HCT116 (cell line): Measurements from ENCODE around the gene CKAP4. TPM values are rescaled to one million over a fixed set of nuclear protein-coding genes. Genes with fewer than 3 reads are reported as not detected.

Experiments used
- ATAC-seq: fragments of 200-7000 bp; cut with Tn5 transposase; 2 replicates; pipeline ENCODE4 v1.9.1; 2020; ENCODE audit warnings: mild to moderate bottlenecking, moderate library complexity
- BruUV-seq: library from RNA; stranded (reverse); fragments of 400-500 nt; replicated peaks from 2 replicates; lab custom pipeline; 2021; lab: Mats Ljungman, UMichigan
- CTCF ChIA-PET: fragments of 300-600 bp; sonication (Branson Sonifier 250); formaldehyde crosslinking; loops from one replicate; lab custom pipeline; 2021; ENCODE audit warnings: antibody characterized with exemption; lab: Charles Lee
- POLR2A ChIA-PET: fragments of 300-600, 350-600 bp; sonication (Branson Sonifier 250); formaldehyde crosslinking; loops from one replicate; lab custom pipeline; 2021; ENCODE audit warnings: antibody characterized with exemption; lab: Charles Lee
- RAD21 ChIA-PET, 2 experiments: fragments of 300-600 bp; sonication (Branson Sonifier 250); formaldehyde crosslinking; loops; one replicate each; lab custom pipeline; 2023; ENCODE audit warnings: low total read pairs in 2 of 2; ENCODE audit not compliant: uncharacterized antibody in 2 of 2, unreplicated experiment in 2 of 2, low non-redundant PET in 1 of 2; lab: Charles Lee
- DNase-seq: peaks from one replicate; pipeline ENCODE4 v3.0.0-alpha.2; 2010; ENCODE audit warnings: low read depth, low spot score
- H2AFZ ChIP-seq: fragments of 200-600 bp; shearing (Covaris generic), sonication (generic); 2 replicates; pipeline ENCODE4 v1.6.1; 2017; ENCODE audit warnings: low read depth, mixed run types, mixed read lengths, antibody characterized with exemption, low read length; ENCODE audit not compliant: poor library complexity, severe bottlenecking
- H3K27ac ChIP-seq: 2 replicates; pipeline ENCODE4 v1.5.1; 2012; ENCODE audit warnings: low read depth, low read length
- H3K27me3 ChIP-seq: fragments of 200-600 bp; sonication (generic); 2 replicates; pipeline ENCODE4 v1.6.1; 2016; ENCODE audit warnings: mixed run types, low read length, mixed read lengths; ENCODE audit not compliant: insufficient read depth
- H3K36me3 ChIP-seq, 2 experiments: fragments of 200-500 bp in 1 of 2; fragments of 200-600 bp in 1 of 2; sonication (Bioruptor generic) in 1 of 2; sonication (generic) in 1 of 2; 2 replicates each; pipeline versions ENCODE4 v1.5.1 to v1.6.1; 2014 to 2016; ENCODE audit warnings: low read length in 2 of 2, inconsistent platforms in 1 of 2, mixed read lengths in 1 of 2, mixed run types in 1 of 2; ENCODE audit not compliant: insufficient read depth in 2 of 2, control insufficient read depth in 1 of 2
- H3K4me1 ChIP-seq, 2 experiments: fragments of 200-600 bp in 1 of 2; sonication (generic) in 1 of 2; 2 replicates each; pipeline versions ENCODE4 v1.5.1 to v1.6.1; 2012 to 2017; ENCODE audit warnings: low read length in 2 of 2, inconsistent platforms in 1 of 2, mild to moderate bottlenecking in 1 of 2, mixed read lengths in 1 of 2, mixed run types in 1 of 2, moderate library complexity in 1 of 2; ENCODE audit not compliant: insufficient read depth in 2 of 2, control insufficient read depth in 1 of 2
- H3K4me2 ChIP-seq: fragments of 200-600 bp; sonication (generic); 2 replicates; pipeline ENCODE4 v1.6.1; 2017; ENCODE audit warnings: mixed run types, low read length, mixed read lengths
- H3K4me3 ChIP-seq, 2 experiments: fragments of 200-600 bp in 1 of 2; sonication (generic) in 1 of 2; replicated peaks in 1 of 2; 2 replicates each; pipeline ENCODE4 v1.5.1; 2011 to 2016; ENCODE audit warnings: low read length in 2 of 2, control low read depth in 1 of 2, low read depth in 1 of 2, mild to moderate bottlenecking in 1 of 2, mixed read lengths in 1 of 2, mixed run types in 1 of 2
- H3K79me2 ChIP-seq: fragments of 200-600 bp; sonication (generic); 2 replicates; pipeline ENCODE4 v1.6.1; 2017; ENCODE audit warnings: mild to moderate bottlenecking, mixed run types, low read length, moderate library complexity, mixed read lengths; ENCODE audit not compliant: insufficient read depth
- H3K9ac ChIP-seq: fragments of 200-600 bp; sonication (generic); 2 replicates; pipeline ENCODE4 v1.6.1; 2016; ENCODE audit warnings: low read length, mixed read lengths
- H3K9me2 ChIP-seq: fragments of 200-600 bp; sonication (generic), shearing (Covaris generic); 2 replicates; pipeline ENCODE4 v1.6.1; 2017; ENCODE audit warnings: mixed run types, mild to moderate bottlenecking, moderate library complexity; ENCODE audit not compliant: insufficient read depth
- H3K9me3 ChIP-seq, 2 experiments: fragments of 200-500 bp in 1 of 2; fragments of 200-600 bp in 1 of 2; sonication (Bioruptor generic) in 1 of 2; sonication (generic) in 1 of 2; 2 replicates each; pipeline ENCODE4 v1.6.1; 2014 to 2017; ENCODE audit warnings: low read length in 2 of 2, mixed read lengths in 2 of 2, inconsistent platforms in 1 of 2, low read depth in 1 of 2, mild to moderate bottlenecking in 1 of 2, mixed run types in 1 of 2, moderate library complexity in 1 of 2; ENCODE audit not compliant: control insufficient read depth in 1 of 2, insufficient read depth in 1 of 2
- H4K20me1 ChIP-seq: fragments of 200-600 bp; sonication (generic), shearing (Covaris generic); 2 replicates; pipeline ENCODE4 v1.6.1; 2017; ENCODE audit warnings: mixed run types, mild to moderate bottlenecking, moderate library complexity; ENCODE audit not compliant: insufficient read depth
- EGR1 ChIP-seq: IDR thresholded peaks from 2 replicates; pipeline ENCODE4 v1.6.1; 2012; ENCODE audit warnings: low read depth
- ELF1 ChIP-seq: IDR thresholded peaks from 2 replicates; pipeline ENCODE4 v1.6.1; 2012; ENCODE audit warnings: low read depth, borderline replicate concordance
- FOSL1 ChIP-seq: IDR thresholded peaks from 2 replicates; pipeline ENCODE4 v1.6.1; 2012; ENCODE audit warnings: low read depth
- JUND ChIP-seq: IDR thresholded peaks from 2 replicates; pipeline ENCODE4 v1.6.1; 2012
- POLR2AphosphoS5 ChIP-seq: IDR thresholded peaks from 2 replicates; pipeline ENCODE4 v1.6.1; 2011; ENCODE audit warnings: mild to moderate bottlenecking, low read depth, low read length, moderate library complexity
- RAD21 ChIP-seq: IDR thresholded peaks from 2 replicates; pipeline ENCODE4 v1.6.1; 2012; ENCODE audit warnings: low read depth, mild to moderate bottlenecking
- SP1 ChIP-seq: IDR thresholded peaks from 2 replicates; pipeline ENCODE4 v1.6.1; 2012; ENCODE audit warnings: low read depth
- SRF ChIP-seq: IDR thresholded peaks from 2 replicates; pipeline ENCODE4 v1.6.1; 2012; ENCODE audit warnings: low read depth
- TCF7L2 ChIP-seq: IDR thresholded peaks from 2 replicates; pipeline ENCODE4 v1.7.0; 2011; ENCODE audit warnings: borderline replicate concordance, inconsistent platforms; ENCODE audit not compliant: insufficient read depth, insufficient read length; ENCODE audit errors: extremely low read depth
- intact Hi-C: fragments of 100-400 bp; cut with micrococcal nuclease; formaldehyde crosslinking; loops from 2 replicates; pipeline ENCODE4 v1.10.0; 2022
- total RNA-seq: library from RNA; stranded (reverse); gene quantifications from one replicate; pipeline ENCODE4 v1.2.1, GENCODE V29; 2021; ENCODE audit not compliant: unreplicated experiment
- TF ChIP-seq, protein P1 (sequence below): IDR thresholded peaks from 2 replicates; pipeline ENCODE4 v1.6.1; 2012; ENCODE audit warnings: low read depth

Gene CKAP4
- total RNA-seq, 1 experiment from 2014 or later = 45.9 TPM

GRCh38 chr12:106276032-106276740, 28.4 kb upstream of the CKAP4 start:
- no peaks in the 10 kb centered on the region for H4K20me1 ChIP-seq
- H2AFZ ChIP-seq = no peak overlapping the region
- no peaks in the 10 kb centered on the region for H3K79me2 ChIP-seq
- no peak for DNase-seq
- POLR2A ChIA-PET = no interaction called here
- TF ChIP-seq SRF = no peak
- TF ChIP-seq POLR2AphosphoS5 = no peak
- no peak for TF ChIP-seq EGR1
- TF ChIP-seq JUND = no peak
- no peak for TF ChIP-seq RAD21
- TF ChIP-seq, protein P1, sequence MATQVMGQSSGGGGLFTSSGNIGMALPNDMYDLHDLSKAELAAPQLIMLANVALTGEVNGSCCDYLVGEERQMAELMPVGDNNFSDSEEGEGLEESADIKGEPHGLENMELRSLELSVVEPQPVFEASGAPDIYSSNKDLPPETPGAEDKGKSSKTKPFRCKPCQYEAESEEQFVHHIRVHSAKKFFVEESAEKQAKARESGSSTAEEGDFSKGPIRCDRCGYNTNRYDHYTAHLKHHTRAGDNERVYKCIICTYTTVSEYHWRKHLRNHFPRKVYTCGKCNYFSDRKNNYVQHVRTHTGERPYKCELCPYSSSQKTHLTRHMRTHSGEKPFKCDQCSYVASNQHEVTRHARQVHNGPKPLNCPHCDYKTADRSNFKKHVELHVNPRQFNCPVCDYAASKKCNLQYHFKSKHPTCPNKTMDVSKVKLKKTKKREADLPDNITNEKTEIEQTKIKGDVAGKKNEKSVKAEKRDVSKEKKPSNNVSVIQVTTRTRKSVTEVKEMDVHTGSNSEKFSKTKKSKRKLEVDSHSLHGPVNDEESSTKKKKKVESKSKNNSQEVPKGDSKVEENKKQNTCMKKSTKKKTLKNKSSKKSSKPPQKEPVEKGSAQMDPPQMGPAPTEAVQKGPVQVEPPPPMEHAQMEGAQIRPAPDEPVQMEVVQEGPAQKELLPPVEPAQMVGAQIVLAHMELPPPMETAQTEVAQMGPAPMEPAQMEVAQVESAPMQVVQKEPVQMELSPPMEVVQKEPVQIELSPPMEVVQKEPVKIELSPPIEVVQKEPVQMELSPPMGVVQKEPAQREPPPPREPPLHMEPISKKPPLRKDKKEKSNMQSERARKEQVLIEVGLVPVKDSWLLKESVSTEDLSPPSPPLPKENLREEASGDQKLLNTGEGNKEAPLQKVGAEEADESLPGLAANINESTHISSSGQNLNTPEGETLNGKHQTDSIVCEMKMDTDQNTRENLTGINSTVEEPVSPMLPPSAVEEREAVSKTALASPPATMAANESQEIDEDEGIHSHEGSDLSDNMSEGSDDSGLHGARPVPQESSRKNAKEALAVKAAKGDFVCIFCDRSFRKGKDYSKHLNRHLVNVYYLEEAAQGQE = no peak
- no peak for TF ChIP-seq FOSL1
- TF ChIP-seq TCF7L2 = no peak
- TF ChIP-seq SP1 = no peak
- no peak for TF ChIP-seq ELF1
- TF ChIP-seq, all 23 proteins: peak for 0
- no peaks in the 10 kb centered on the region for H3K27me3 ChIP-seq
- H3K4me1 ChIP-seq = no peaks in the 10 kb centered on the region
- no peaks in the 10 kb centered on the region for H3K36me3 ChIP-seq
- no peak overlapping the region for H3K27ac ChIP-seq
- H3K4me3 ChIP-seq = no peak overlapping the region
- H3K9me3 ChIP-seq = no peaks in the 10 kb centered on the region
- no peaks in the 10 kb centered on the region for H3K9me2 ChIP-seq
- no peak for ATAC-seq
- no peak overlapping the region for H3K9ac ChIP-seq
- ChIA-PET RAD21 (no interaction called here), CTCF (no interaction called here)
- H3K4me2 ChIP-seq = no peak overlapping the region
- intact Hi-C loops = no loop called here
- no TSS peak for BruUV-seq
